Keratinocyte (primary cell): Measurements from ENCODE around the gene ADAMTS10. TPM values are rescaled to one million over a fixed set of nuclear protein-coding genes. Genes with fewer than 3 reads are reported as not detected.

ENCODE experiments used
- DNase-seq: peaks from one replicate; pipeline ENCODE4 v3.0.0-alpha.2; 2011; ENCODE audit warnings: low read depth, missing footprints, low spot score
- FAIRE-seq: peaks from 2 replicates; lab custom pipeline; 2011; peaks lifted over from hg19 to GRCh38; lab: Jason Lieb, UNC
- H2AFZ ChIP-seq: 2 replicates; pipeline ENCODE4 v1.6.0; 2012; ENCODE audit warnings: low read length, control low read depth, inconsistent platforms; ENCODE audit not compliant: control insufficient read depth
- H3K27ac ChIP-seq: 2 replicates; pipeline ENCODE4 v1.5.1; 2011; ENCODE audit warnings: low read length; ENCODE audit not compliant: control insufficient read depth, insufficient read depth
- H3K27me3 ChIP-seq: 3 replicates; pipeline ENCODE4 v1.6.0; 2011; ENCODE audit warnings: low read length; ENCODE audit not compliant: control insufficient read depth, insufficient read depth; ENCODE audit errors: extremely low read depth
- H3K36me3 ChIP-seq, 2 experiments: 2 replicates in 1 of 2; 3 replicates in 1 of 2; pipeline ENCODE4 v1.5.1; 2011; ENCODE audit warnings: low read length in 2 of 2, mild to moderate bottlenecking in 1 of 2; ENCODE audit not compliant: control insufficient read depth in 2 of 2, insufficient read depth in 2 of 2; ENCODE audit errors: extremely low read depth in 1 of 2
- H3K4me1 ChIP-seq: 3 replicates; pipeline ENCODE4 v1.5.1; 2011; ENCODE audit warnings: low read length; ENCODE audit not compliant: control insufficient read depth, insufficient read depth; ENCODE audit errors: extremely low read depth
- H3K4me2 ChIP-seq: 3 replicates; pipeline ENCODE4 v1.6.0; 2011; ENCODE audit warnings: low read depth, low read length; ENCODE audit not compliant: control insufficient read depth, insufficient read depth; ENCODE audit errors: extremely low read depth
- H3K4me3 ChIP-seq, 3 experiments: fragments of 200-600 bp in 1 of 3; sonication (generic) in 1 of 3; 2 replicates in 2 of 3; 3 replicates in 1 of 3; pipeline ENCODE4 v1.5.1; 2011 to 2016; ENCODE audit warnings: low read length in 3 of 3, mild to moderate bottlenecking in 3 of 3, control low read depth in 2 of 3, inconsistent platforms in 1 of 3, low read depth in 1 of 3, mixed read lengths in 1 of 3, mixed run types in 1 of 3, moderate library complexity in 1 of 3; ENCODE audit not compliant: control insufficient read depth in 2 of 3, insufficient read depth in 2 of 3; ENCODE audit errors: extremely low read depth in 1 of 3
- H3K79me2 ChIP-seq: 2 replicates; pipeline ENCODE4 v1.6.0; 2012; ENCODE audit warnings: low read length; ENCODE audit not compliant: control insufficient read depth, insufficient read depth
- H3K9ac ChIP-seq: 3 replicates; pipeline ENCODE4 v1.6.0; 2011; ENCODE audit warnings: low read length; ENCODE audit not compliant: control insufficient read depth, insufficient read depth; ENCODE audit errors: extremely low read depth
- H3K9me1 ChIP-seq: 3 replicates; pipeline ENCODE4 v1.6.0; 2011; ENCODE audit warnings: low read length; ENCODE audit not compliant: control insufficient read depth, insufficient read depth; ENCODE audit errors: extremely low read depth
- H3K9me3 ChIP-seq: 2 replicates; pipeline ENCODE4 v1.5.1; 2012; ENCODE audit warnings: low read depth, low read length; ENCODE audit not compliant: control insufficient read depth
- H4K20me1 ChIP-seq: 3 replicates; pipeline ENCODE4 v1.6.0; 2011; ENCODE audit warnings: low read length; ENCODE audit not compliant: control insufficient read depth, insufficient read depth; ENCODE audit errors: extremely low read depth
- EZH2 ChIP-seq: IDR thresholded peaks from one replicate; pipeline ENCODE4 v1.6.1; 2012; ENCODE audit warnings: inconsistent platforms, mild to moderate bottlenecking, low read length, moderate library complexity
- dilution Hi-C: fragments of 300-500 bp; cut with MboI; formaldehyde crosslinking; loops from one replicate; pipeline ENCODE4 v1.7.0; 2020; ENCODE audit warnings: low sequenced_read_pairs; ENCODE audit not compliant: extremely low pct_ligation_motif_present
- polyA plus RNA-seq, 5 experiments: library from polyadenylated mRNA; depleted of rRNA in 3 of 5; stranded (reverse) in 3 of 5; stranded (forward) in 1 of 5; unstranded in 1 of 5; fragments of >200 nt; gene quantifications; 1 replicate in 1 of 5; 2 replicates in 3 of 5; 3 replicates in 1 of 5; pipeline versions ENCODE4 v1.2.1 to v1.2.3, GENCODE V29; 2011 to 2012; ENCODE audit warnings: missing spikeins in 2 of 5, low read depth in 1 of 5, low replicate concordance in 1 of 5
- TF ChIP-seq, protein P1 (sequence below), 3 experiments: IDR thresholded peaks in 1 of 3; conservative IDR thresholded peaks in 1 of 3; optimal IDR thresholded peaks in 1 of 3; 2 replicates in 2 of 3; 3 replicates in 1 of 3; pipeline versions ENCODE3 to v1.5.1; 2011; ENCODE audit warnings: low read length in 3 of 3, mild to moderate bottlenecking in 3 of 3, moderate library complexity in 2 of 3, control low read depth in 1 of 3, inconsistent platforms in 1 of 3; ENCODE audit not compliant: insufficient read depth in 2 of 3; ENCODE audit errors: extremely low read depth in 1 of 3

Gene ADAMTS10
- polyA plus RNA-seq, 1 donor (not counting 4 experiments of a cell fraction or from before 2014, with no cell fraction given): not detected

GRCh38 chr19:8654591-8655339, 44.2 kb upstream of the ADAMTS10 start:
- dilution Hi-C loops: no loop called here

GRCh38 chr19:8648240-8648639, 37.7 kb upstream of the ADAMTS10 start:
- Histone ChIP-seq H3K4me3 (no peak overlapping the region), H4K20me1 (no peaks in the 10 kb centered on the region), H3K9ac (no peak overlapping the region), H3K4me1 (no peaks in the 10 kb centered on the region), H3K4me2 (no peak overlapping the region), H3K9me3 (peaks cover 2% of the 10 kb centered on the region), H3K9me1 (no peaks in the 10 kb centered on the region), H2AFZ (no peak overlapping the region), H3K27me3 (no peaks in the 10 kb centered on the region), H3K36me3 (no peaks in the 10 kb centered on the region), H3K27ac (no peak overlapping the region), H3K79me2 (no peaks in the 10 kb centered on the region)
- FAIRE-seq: no peak
- TF ChIP-seq EZH2: no peak
- TF ChIP-seq, protein P1, sequence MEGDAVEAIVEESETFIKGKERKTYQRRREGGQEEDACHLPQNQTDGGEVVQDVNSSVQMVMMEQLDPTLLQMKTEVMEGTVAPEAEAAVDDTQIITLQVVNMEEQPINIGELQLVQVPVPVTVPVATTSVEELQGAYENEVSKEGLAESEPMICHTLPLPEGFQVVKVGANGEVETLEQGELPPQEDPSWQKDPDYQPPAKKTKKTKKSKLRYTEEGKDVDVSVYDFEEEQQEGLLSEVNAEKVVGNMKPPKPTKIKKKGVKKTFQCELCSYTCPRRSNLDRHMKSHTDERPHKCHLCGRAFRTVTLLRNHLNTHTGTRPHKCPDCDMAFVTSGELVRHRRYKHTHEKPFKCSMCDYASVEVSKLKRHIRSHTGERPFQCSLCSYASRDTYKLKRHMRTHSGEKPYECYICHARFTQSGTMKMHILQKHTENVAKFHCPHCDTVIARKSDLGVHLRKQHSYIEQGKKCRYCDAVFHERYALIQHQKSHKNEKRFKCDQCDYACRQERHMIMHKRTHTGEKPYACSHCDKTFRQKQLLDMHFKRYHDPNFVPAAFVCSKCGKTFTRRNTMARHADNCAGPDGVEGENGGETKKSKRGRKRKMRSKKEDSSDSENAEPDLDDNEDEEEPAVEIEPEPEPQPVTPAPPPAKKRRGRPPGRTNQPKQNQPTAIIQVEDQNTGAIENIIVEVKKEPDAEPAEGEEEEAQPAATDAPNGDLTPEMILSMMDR (optimal IDR thresholded peaks at IDR 0.05 in 1 of 3, IDR thresholded peaks at IDR 0.05 in 1 of 3, conservative IDR thresholded peaks at IDR 0.05 in 1 of 3; ENCODE audit: extremely low read depth in 1 of 3, insufficient read depth in 2 of 3, low read length in 3 of 3): no peak
- no peak for DNase-seq
- dilution Hi-C loops: no loop called here

More at GRCh38 chr19:8654591-8655339, 44.2 kb upstream of the ADAMTS10 start:
- Histone ChIP-seq H4K20me1 (no peaks in the 10 kb centered on the region), H3K9me3 (no peaks in the 10 kb centered on the region), H3K4me2 (peak overlapping the region; percentile 45), H3K4me3 (no peak overlapping the region), H3K27me3 (no peaks in the 10 kb centered on the region), H3K4me1 (no peaks in the 10 kb centered on the region), H3K27ac (no peak overlapping the region), H3K79me2 (no peaks in the 10 kb centered on the region), H3K36me3 (no peaks in the 10 kb centered on the region), H3K9me1 (no peaks in the 10 kb centered on the region), H3K9ac (no peak overlapping the region), H2AFZ (peak overlapping the region; percentile 37)
- FAIRE-seq: no peak
- no peak for TF ChIP-seq EZH2
- TF ChIP-seq, protein P1 (optimal IDR thresholded peaks at IDR 0.05 in 1 of 3, IDR thresholded peaks at IDR 0.05 in 1 of 3, conservative IDR thresholded peaks at IDR 0.05 in 1 of 3; ENCODE audit: extremely low read depth in 1 of 3, insufficient read depth in 2 of 3, low read length in 3 of 3): peak; percentile 73 to 85 (median 81)
- no peak for DNase-seq
